Stimulated activated CD8-positive, alpha-beta memory T cell treated with anti-CD3 and anti-CD28 coated beads, Interleukin-2, amount 100 ng/mL, for 1 hour (primary cell): ENCODE measurements around the gene ZSWIM6.
"Not testable (repeated sequence)": the region's sequence is repeated elsewhere in the genome, so short reads cannot be mapped to it uniquely, and the experiment has no call there.

Source experiments
- DNase-seq, 2 donors: peaks; one replicate each; pipeline ENCODE4 v3.0.0-alpha.2; 2020; ENCODE audit warnings: low read depth in 2 of 2

The ZSWIM6 gene

GRCh38 chr5:61407706-61408270 lies 75.7 kb downstream of the ZSWIM6 start:
- DNase-seq = no peak

DNA sequence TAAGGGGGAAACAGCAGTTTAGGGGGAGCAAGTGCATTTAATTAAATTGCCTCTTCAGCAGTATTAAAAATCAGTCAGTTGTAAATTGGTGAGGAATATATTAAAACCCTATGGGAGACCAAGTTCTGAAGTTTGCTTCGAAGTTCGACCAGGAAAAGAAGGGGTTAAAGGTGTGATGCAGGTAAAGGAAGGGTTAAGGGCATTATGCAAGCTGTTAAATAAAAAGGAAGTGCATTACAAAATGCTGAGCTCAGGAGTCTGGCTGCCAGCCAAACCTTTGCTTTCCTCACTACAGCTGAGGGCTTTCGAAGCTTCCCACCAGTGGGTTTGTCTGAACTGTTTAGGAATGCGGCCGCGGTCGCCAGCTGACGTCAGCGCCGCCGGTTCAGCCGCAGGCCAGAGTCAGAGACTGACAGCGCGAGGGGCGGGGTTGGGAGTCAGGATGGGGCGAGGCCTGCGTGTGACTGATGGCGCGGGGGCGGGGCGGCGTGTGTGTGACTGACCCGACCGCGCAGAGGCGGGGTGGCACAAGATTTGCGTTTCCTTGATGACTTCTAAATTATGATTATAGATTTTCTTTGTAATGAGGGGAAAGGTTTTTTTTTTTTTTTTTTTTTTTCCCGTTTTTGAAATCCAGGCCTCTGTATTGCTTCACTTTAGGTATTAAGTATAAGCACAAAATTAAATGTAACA lies 76.6 kb downstream of the ZSWIM6 start:
- DNase-seq = peak; percentile 94 to 96

- no peak for DNase-seq
Observed at GRCh38 chr5:61409568-61409967, 77.5 kb downstream of the ZSWIM6 start.

GRCh38 chr5:61410811-61411210 lies 78.8 kb downstream of the ZSWIM6 start:
- no peak for DNase-seq

GRCh38 chr5:61412361-61412760 lies 80.3 kb downstream of the ZSWIM6 start:
- no peak for DNase-seq

GRCh38 chr5:61413205-61413604 lies 81.1 kb downstream of the ZSWIM6 start:
- DNase-seq = not testable (repeated sequence)

GRCh38 chr5:61414806-61415205 lies 82.7 kb downstream of the ZSWIM6 start:
- DNase-seq = no peak

DNA sequence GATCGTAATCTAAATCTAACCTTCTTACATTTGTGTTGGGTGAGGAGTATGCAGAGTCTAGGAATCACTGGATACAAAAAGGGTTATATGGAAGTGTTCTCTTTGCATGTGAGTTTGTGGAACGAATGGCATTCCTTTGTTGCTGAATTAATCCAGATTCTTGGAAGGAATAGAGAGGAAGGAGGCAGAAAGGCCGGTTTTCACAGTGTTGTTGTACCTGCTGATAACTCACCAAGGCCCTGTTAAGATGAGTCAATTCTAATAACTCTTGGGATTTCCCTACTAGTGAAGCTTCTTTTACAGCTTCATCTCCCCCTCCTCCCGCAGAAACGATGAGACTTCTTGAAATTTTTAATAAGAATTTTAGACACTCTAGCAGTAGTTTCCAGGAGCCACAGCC lies 84.0 kb downstream of the ZSWIM6 start:
- no peak for DNase-seq

DNA sequence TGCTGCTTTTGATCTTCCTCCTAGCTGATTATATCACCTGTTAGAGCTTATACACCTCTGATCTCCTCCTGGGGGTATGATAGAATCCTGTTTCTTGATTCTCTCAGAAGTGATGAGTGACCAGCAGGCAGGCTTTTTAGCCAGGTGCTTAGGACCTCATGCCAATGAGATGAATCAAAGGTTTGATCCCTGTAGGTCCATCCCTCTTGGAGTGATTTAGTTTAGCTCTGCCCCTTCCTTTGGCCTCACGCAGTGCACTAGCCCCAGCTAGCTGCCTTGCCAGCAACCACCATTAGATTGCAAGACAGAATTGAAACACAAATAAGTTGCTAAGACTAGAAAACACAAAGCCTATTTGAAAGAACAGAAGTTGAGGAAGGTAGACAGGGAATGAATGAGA lies 84.4 kb downstream of the ZSWIM6 start:
- DNase-seq = no peak

- no peak for DNase-seq
Observed at GRCh38 chr5:61417340-61417739, 85.3 kb downstream of the ZSWIM6 start.

- DNase-seq = no peak
Observed at GRCh38 chr5:61417851-61418250, 85.8 kb downstream of the ZSWIM6 start.

DNA sequence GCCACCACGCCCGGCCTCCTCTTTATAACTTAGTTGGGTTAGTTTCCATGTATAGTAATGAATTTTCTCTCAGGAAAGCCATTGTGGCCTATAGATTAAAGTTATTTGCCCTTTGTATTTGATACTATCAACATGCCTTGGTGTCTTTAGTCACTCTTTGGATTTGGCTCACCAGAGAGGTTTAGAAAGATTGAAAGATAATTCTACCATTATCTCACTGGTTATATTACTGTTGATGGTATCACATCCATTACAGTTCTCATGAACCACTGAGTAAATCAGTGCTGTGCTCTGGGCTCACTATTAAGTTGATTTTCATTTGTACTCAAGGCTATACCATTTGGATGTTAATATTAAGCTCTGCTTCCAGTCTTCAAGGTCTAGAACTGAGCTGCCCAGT lies 87.0 kb downstream of the ZSWIM6 start:
- DNase-seq = no peak

DNA sequence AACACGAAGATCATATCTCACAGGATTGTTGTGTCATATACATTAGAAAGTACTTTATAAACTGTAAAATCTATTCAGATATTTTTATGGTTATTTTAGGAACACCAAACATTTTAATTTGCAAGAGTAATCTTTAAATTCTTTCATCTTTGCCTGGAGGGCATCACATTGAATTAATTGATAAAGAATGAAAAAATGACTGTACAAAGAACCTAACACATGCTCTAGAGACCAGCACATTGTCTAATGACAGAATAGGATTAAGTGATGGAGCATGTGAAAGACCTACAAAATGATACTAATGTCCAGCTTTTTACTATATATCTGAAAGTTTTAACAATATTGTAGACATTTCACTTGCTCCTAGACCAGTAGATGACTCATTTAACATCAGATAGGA lies 88.0 kb downstream of the ZSWIM6 start:
- no peak for DNase-seq

GRCh38 chr5:61421262-61421661 lies 89.2 kb downstream of the ZSWIM6 start:
- not testable (repeated sequence) for DNase-seq

DNA sequence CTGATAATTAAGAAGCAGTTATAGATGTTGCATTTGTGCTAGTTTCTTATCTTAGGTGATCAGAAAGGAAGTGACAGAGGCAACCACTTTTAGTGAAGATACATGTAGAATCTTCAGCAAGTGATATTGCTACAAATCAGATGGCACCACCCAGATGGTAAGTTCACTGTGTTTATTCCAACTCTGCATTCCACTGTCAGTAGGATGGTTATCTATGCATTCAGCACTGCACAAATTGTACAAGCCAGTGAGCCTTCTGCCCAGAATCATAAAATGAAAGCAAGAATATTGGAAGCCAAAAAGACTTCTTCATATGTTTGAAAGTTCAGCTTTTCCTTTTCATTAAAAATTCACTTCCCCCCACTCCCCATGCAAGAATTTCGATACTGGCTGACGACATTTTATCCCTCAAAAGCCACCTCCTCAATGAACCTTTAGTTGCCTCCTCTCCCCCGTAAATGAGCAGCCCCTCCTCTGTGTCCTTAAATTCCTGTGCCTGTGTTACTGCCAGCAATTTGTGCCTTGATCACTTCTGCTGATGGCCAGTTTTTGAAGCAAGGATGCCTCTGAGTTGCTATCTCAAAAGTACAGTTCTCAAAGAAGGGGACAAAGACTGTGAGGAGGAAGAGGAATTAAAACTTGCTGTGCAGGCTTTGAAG lies 91.6 kb downstream of the ZSWIM6 start:
- DNase-seq = no peak

DNA sequence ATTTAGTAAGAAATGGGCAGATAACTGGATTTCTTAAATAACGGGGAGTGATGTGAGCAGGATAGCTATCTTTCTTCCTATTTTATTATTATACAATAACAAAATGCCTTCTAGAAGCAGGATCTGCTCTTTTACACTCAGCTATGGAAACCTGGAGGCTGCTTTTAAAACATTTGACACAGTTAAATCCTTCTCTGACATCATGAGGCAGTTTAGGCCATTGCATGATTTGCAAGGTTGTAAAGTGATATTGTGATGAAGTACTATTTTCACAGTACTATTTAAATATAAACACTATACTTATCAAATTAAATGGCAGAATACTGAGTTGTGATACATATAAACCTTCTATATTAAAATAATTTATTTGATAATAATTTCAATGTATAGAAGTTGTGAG lies 93.9 kb downstream of the ZSWIM6 start:
- no peak for DNase-seq

GRCh38 chr5:61429906-61430305 lies 97.8 kb downstream of the ZSWIM6 start:
- no peak for DNase-seq

GRCh38 chr5:61431923-61432620 lies 100.0 kb downstream of the ZSWIM6 start:
- no peak for DNase-seq

DNA sequence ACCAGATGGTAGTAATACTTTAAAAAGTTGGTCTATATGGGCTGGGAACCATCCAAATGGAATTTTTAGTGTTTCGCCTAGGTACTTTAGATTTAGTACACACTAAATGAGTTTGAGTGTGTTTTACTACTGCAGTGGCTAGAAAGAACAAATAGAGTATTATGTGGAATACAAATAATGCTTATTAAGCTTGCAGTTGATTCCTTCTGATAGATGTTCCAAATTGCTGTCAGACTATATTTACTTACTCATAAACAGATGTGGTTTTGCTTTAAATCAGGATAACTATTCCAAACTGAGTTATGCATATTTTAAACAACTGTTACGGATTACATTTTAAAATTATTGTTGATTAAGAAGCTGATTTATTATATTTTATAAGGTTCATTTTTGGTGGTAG lies 103.3 kb downstream of the ZSWIM6 start:
- DNase-seq = no peak

DNA sequence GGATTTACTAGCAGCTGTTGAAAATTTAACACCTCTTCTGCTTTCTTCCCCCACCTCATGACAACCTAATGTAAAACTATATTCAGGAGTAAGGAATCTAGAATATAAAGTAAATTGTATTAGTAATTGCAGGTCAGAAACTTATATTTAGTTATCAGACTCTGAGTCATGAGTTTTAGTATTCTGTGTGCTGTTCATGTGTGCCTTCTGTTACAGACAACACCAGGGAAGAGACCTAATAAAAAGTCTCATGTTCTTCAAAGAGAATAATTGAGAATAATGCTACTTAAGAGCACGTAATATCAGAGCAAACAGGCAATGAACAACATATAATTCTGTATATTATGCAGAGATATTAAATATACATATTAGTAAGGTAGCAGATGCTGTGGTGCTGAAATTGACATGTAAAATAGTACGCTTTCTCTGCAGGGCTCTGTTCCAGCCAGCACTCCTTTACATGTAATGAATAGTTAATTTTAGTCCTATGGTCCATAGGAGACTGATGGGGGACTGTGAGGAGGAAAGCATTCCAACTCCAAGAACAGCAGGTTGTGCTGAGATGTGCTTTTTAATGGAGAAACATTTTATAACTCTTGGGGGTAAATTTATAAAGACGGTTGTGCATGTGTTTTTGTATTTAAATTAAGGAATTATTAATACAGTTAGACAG lies 106.4 kb downstream of the ZSWIM6 start:
- DNase-seq = no peak

GRCh38 chr5:61440086-61440485 lies 108.0 kb downstream of the ZSWIM6 start:
- no peak for DNase-seq

DNA sequence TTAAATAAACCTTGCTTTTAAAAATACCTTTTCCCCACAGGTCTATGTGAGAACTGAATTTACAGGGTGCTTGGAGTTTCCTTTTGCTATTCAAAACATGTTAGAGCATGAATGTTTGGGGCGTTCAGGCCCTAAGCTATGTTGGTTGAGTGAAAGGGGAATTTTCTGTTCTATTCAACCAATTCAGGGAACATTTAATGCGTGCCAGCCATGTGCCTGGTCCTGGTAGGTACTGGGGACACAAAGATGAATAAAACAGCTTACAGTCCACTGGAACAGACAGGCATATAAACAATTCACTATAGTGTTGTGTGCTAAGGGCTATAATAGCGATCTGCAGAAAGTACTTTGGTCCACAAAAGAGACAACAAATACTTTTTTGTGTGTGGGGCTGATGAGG lies 108.5 kb downstream of the ZSWIM6 start:
- no peak for DNase-seq
